Measurements from ENCODE around the gene FSTL3.
"Not testable (repeated sequence)": the region's sequence is repeated elsewhere in the genome, so short reads cannot be mapped to it uniquely, and the experiment has no call there.

The FSTL3 gene

GRCh38 chr19:728011-728410 lies 51.8 kb downstream of the FSTL3 start:
- Histone ChIP-seq H3K4me3 (ENCODE audit: low read length) (no peak overlapping the region), H3K9me3 (ENCODE audit: insufficient read depth, low read depth, low read length) (no peaks in the 10 kb centered on the region), H3K27ac (ENCODE audit: low read length) (no peak overlapping the region), H3K9ac (ENCODE audit: low read depth, low read length) (no peak overlapping the region), H3K4me1 (ENCODE audit: insufficient read depth, low read length) (no peaks in the 10 kb centered on the region), H3K36me3 (ENCODE audit: insufficient read depth, low read depth, low read length) (no peaks in the 10 kb centered on the region), H3K27me3 (ENCODE audit: insufficient read depth, low read length) (no peaks in the 10 kb centered on the region)

DNA sequence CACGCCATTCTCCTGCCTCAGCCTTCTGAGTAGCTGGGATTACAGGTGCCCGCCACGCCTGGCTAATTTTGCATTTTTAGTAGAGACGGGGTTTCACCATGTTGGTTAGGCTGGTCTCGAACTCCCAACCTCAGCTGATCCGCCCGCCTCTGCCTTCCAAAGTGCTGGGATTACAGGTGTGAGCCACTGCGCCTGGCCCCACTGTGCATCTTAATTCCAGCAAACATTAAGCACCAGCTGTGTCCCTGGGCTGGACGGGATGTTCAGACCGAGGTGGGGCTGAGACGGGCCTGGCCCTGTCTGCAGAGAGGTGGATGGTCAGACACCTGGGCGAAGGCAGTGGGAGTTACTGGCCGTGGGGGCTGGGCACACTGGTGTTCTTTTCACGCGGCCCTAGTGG lies 53.4 kb downstream of the FSTL3 start:
- not testable (repeated sequence) for H3K27me3 ChIP-seq (ENCODE audit: insufficient read depth, low read length); H3K27ac ChIP-seq (ENCODE audit: low read length); H3K4me1 ChIP-seq (ENCODE audit: insufficient read depth, low read length); H3K9me3 ChIP-seq (ENCODE audit: insufficient read depth, low read depth, low read length); H3K9ac ChIP-seq (ENCODE audit: low read depth, low read length); H3K4me3 ChIP-seq (ENCODE audit: low read length); H3K36me3 ChIP-seq (ENCODE audit: insufficient read depth, low read depth, low read length)

GRCh38 chr19:729965-730668 lies 53.9 kb downstream of the FSTL3 start:
- H3K9ac ChIP-seq (ENCODE audit: low read depth, low read length): no peak overlapping the region
- H3K4me3 ChIP-seq (ENCODE audit: low read length): no peak overlapping the region
- no peaks in the 10 kb centered on the region for H3K27me3 ChIP-seq (ENCODE audit: insufficient read depth, low read length)
- H3K27ac ChIP-seq (ENCODE audit: low read length): no peak overlapping the region
- no peaks in the 10 kb centered on the region for H3K4me1 ChIP-seq (ENCODE audit: insufficient read depth, low read length)
- no peaks in the 10 kb centered on the region for H3K9me3 ChIP-seq (ENCODE audit: insufficient read depth, low read depth, low read length)
- no peaks in the 10 kb centered on the region for H3K36me3 ChIP-seq (ENCODE audit: insufficient read depth, low read depth, low read length)

DNA sequence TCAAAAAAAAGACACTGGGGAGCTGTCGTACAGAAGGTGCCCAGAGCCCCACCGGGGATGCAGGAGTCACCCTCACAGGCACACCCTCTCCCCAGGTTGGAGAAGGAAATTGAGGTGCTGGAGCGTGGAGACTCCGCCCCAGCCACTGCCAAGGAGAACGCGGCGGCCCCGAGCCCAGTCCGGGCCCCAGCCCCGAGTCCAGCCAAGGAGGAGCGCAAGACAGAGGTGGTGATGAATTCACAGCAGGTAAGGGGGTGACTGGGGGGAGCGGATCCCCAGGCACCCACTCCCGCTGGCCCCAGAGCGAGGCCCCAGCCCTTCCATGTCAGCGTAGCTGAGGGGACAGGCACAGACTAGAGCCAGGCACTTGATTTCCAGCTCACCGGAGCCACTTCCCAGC lies 54.8 kb downstream of the FSTL3 start:
- H3K27ac ChIP-seq (ENCODE audit: low read length): no peak overlapping the region

GRCh38 chr19:732148-733069 lies 56.2 kb downstream of the FSTL3 start:
- Histone ChIP-seq H3K9me3 (ENCODE audit: insufficient read depth, low read depth, low read length) (no peaks in the 10 kb centered on the region), H3K36me3 (ENCODE audit: insufficient read depth, low read depth, low read length) (no peaks in the 10 kb centered on the region), H3K4me3 (ENCODE audit: low read length) (no peak overlapping the region), H3K27ac (ENCODE audit: low read length) (no peak overlapping the region), H3K4me1 (ENCODE audit: insufficient read depth, low read length) (no peaks in the 10 kb centered on the region), H3K27me3 (ENCODE audit: insufficient read depth, low read length) (no peaks in the 10 kb centered on the region), H3K9ac (ENCODE audit: low read depth, low read length) (no peak overlapping the region)

More for the DNA sequence above, 54.8 kb downstream of the FSTL3 start:
- H3K4me1 ChIP-seq (ENCODE audit: insufficient read depth, low read length): no peaks in the 10 kb centered on the region
- no peak overlapping the region for H3K4me3 ChIP-seq (ENCODE audit: low read length)
- no peaks in the 10 kb centered on the region for H3K36me3 ChIP-seq (ENCODE audit: insufficient read depth, low read depth, low read length)
- no peak overlapping the region for H3K9ac ChIP-seq (ENCODE audit: low read depth, low read length)
- H3K27me3 ChIP-seq (ENCODE audit: insufficient read depth, low read length): no peaks in the 10 kb centered on the region
- H3K9me3 ChIP-seq (ENCODE audit: insufficient read depth, low read depth, low read length): no peaks in the 10 kb centered on the region

Measured in iPS-20b (cell line).